Erythroblast (primary cell): Measurements from ENCODE around the gene GP1BA.

ENCODE experiments used
- GATA1 ChIP-seq: IDR thresholded peaks from 2 replicates; pipeline ENCODE4 v1.6.1; 2011; ENCODE audit warnings: low read depth, mild to moderate bottlenecking, control low read depth, low read length, moderate library complexity
- POLR2A ChIP-seq: IDR thresholded peaks from 2 replicates; pipeline ENCODE4 v1.6.1; 2011; ENCODE audit warnings: mild to moderate bottlenecking, low read length

- TF ChIP-seq POLR2A (no peak), GATA1 (no peak)
These were observed 40.2 kb downstream of the GP1BA start for GRCh38 chr17:4972322-4972721.
